ENCODE results near the gene DISP3.

DNA sequence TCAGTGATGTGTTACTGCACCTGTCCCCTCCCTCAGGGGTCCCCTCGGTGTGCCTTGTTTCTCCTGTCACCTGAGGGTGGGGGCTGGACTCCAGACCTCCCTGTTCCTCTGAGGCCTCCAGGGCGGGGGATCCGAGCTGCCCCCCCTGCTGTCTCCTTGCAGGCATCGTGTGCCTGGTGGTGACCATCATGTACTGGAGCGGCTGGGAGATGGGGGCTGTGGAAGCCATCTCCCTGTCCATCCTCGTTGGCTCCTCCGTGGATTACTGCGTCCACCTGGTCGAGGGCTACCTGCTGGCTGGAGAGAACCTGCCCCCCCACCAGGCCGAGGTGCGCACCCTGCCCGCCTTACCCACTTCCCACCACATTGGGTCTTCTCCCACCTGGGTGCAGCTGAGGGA lies 56.4 kb downstream of the DISP3 start:
- TF ChIP-seq, protein P1, sequence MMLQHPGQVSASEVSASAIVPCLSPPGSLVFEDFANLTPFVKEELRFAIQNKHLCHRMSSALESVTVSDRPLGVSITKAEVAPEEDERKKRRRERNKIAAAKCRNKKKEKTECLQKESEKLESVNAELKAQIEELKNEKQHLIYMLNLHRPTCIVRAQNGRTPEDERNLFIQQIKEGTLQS (IDR thresholded peaks at IDR 0.05) = no peak
- TF ChIP-seq, protein P2, sequence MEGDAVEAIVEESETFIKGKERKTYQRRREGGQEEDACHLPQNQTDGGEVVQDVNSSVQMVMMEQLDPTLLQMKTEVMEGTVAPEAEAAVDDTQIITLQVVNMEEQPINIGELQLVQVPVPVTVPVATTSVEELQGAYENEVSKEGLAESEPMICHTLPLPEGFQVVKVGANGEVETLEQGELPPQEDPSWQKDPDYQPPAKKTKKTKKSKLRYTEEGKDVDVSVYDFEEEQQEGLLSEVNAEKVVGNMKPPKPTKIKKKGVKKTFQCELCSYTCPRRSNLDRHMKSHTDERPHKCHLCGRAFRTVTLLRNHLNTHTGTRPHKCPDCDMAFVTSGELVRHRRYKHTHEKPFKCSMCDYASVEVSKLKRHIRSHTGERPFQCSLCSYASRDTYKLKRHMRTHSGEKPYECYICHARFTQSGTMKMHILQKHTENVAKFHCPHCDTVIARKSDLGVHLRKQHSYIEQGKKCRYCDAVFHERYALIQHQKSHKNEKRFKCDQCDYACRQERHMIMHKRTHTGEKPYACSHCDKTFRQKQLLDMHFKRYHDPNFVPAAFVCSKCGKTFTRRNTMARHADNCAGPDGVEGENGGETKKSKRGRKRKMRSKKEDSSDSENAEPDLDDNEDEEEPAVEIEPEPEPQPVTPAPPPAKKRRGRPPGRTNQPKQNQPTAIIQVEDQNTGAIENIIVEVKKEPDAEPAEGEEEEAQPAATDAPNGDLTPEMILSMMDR (IDR thresholded peaks at IDR 0.05 in 2 of 3, conservative IDR thresholded peaks at IDR 0.05 in 1 of 3; ENCODE audit: borderline replicate concordance in 1 of 3, insufficient read depth in 1 of 3, low read depth in 2 of 3, low read length in 2 of 3) = no peak
- TF ChIP-seq RAD21 (IDR thresholded peaks at IDR 0.05; ENCODE audit: low read depth) (no peak), SRF (IDR thresholded peaks at IDR 0.05; ENCODE audit: low read depth) (no peak), CEBPB (IDR thresholded peaks at IDR 0.05; ENCODE audit: low read depth) (no peak), TCF7L2 (IDR thresholded peaks at IDR 0.05; ENCODE audit: borderline replicate concordance, extremely low read depth, insufficient read depth, insufficient read length) (no peak), ZNF274 (IDR thresholded peaks at IDR 0.05; ENCODE audit: low read depth, low read length) (no peak), POLR2A (IDR thresholded peaks at IDR 0.05; ENCODE audit: borderline replicate concordance, extremely low read depth, insufficient read depth, insufficient read length) (no peak), YY1 (IDR thresholded peaks at IDR 0.05; ENCODE audit: extremely low read depth, insufficient replicate concordance, low read depth, low read length) (no peak), POLR2AphosphoS5 (IDR thresholded peaks at IDR 0.05; ENCODE audit: low read depth, low read length) (no peak)
- TF ChIP-seq, protein P3, sequence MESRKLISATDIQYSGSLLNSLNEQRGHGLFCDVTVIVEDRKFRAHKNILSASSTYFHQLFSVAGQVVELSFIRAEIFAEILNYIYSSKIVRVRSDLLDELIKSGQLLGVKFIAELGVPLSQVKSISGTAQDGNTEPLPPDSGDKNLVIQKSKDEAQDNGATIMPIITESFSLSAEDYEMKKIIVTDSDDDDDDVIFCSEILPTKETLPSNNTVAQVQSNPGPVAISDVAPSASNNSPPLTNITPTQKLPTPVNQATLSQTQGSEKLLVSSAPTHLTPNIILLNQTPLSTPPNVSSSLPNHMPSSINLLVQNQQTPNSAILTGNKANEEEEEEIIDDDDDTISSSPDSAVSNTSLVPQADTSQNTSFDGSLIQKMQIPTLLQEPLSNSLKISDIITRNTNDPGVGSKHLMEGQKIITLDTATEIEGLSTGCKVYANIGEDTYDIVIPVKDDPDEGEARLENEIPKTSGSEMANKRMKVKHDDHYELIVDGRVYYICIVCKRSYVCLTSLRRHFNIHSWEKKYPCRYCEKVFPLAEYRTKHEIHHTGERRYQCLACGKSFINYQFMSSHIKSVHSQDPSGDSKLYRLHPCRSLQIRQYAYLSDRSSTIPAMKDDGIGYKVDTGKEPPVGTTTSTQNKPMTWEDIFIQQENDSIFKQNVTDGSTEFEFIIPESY (IDR thresholded peaks at IDR 0.05; ENCODE audit: extremely low read depth, insufficient replicate concordance, low read length) = no peak

All from HCT116 (cell line).